SK-N-SH (cell line): ENCODE results near the gene SMYD3. TPM values are rescaled to one million over a fixed set of nuclear protein-coding genes. Genes with fewer than 3 reads are reported as not detected.

Experiments used
- CTCF ChIA-PET: fragments of 300-600, 350-600 bp; formaldehyde crosslinking; extraction: SDS; loops from one replicate; lab custom pipeline; 2021; lab: Yijun Ruan, JAX
- POLR2A ChIA-PET: fragments of 350-600 bp; sonication (Branson Sonifier 250); formaldehyde crosslinking; extraction: SDS; loops from one replicate; lab custom pipeline; 2020; ENCODE audit warnings: antibody characterized with exemption, inconsistent platforms; lab: Yijun Ruan, JAX
- DNase-seq: peaks from one replicate; pipeline ENCODE4 v3.0.0; 2012
- H2AFZ ChIP-seq: fragments of 200-600 bp; sonication (generic); 2 replicates; pipeline ENCODE4 v1.8.1; 2016; ENCODE audit warnings: antibody characterized with exemption, mild to moderate bottlenecking, low read depth
- H3F3A ChIP-seq: fragments of 200-600 bp; sonication (generic); replicated peaks from 2 replicates; pipeline ENCODE3; 2016; ENCODE audit warnings: antibody characterized with exemption, mild to moderate bottlenecking; ENCODE audit not compliant: insufficient read depth
- H3K27ac ChIP-seq, 2 experiments: fragments of 200-500 bp in 1 of 2; fragments of 200-600 bp in 1 of 2; sonication (Bioruptor generic) in 1 of 2; sonication (generic), shearing (Covaris generic) in 1 of 2; 2 replicates each; pipeline versions ENCODE4 v1.5.1 to v1.6.1; 2014 to 2016; ENCODE audit warnings: low read depth in 2 of 2, inconsistent platforms in 1 of 2, low read length in 1 of 2, mild to moderate bottlenecking in 1 of 2, mixed read lengths in 1 of 2
- H3K27me3 ChIP-seq: fragments of 200-600 bp; sonication (generic), shearing (Covaris generic); 2 replicates; pipeline ENCODE4 v1.6.1; 2016; ENCODE audit warnings: mixed run types; ENCODE audit not compliant: insufficient read depth
- H3K36me3 ChIP-seq, 2 experiments: fragments of 200-500 bp in 1 of 2; fragments of 200-600 bp in 1 of 2; sonication (Bioruptor generic) in 1 of 2; sonication (generic) in 1 of 2; replicated peaks in 1 of 2; 2 replicates each; pipeline versions ENCODE3 to v1.5.1; 2014 to 2016; ENCODE audit warnings: low read length in 1 of 2, mild to moderate bottlenecking in 1 of 2; ENCODE audit not compliant: insufficient read depth in 2 of 2, control insufficient read depth in 1 of 2
- H3K4me1 ChIP-seq, 2 experiments: fragments of 200-500 bp in 1 of 2; fragments of 200-600 bp in 1 of 2; sonication (Bioruptor generic) in 1 of 2; sonication (generic), shearing (Covaris generic) in 1 of 2; 2 replicates each; pipeline versions ENCODE4 v1.5.1 to v1.6.1; 2014 to 2016; ENCODE audit warnings: low read depth in 1 of 2, low read length in 1 of 2, mixed run types in 1 of 2; ENCODE audit not compliant: insufficient read depth in 2 of 2, control insufficient read depth in 1 of 2
- H3K4me2 ChIP-seq: fragments of 200-600 bp; sonication (generic), shearing (Covaris generic); 2 replicates; pipeline ENCODE4 v1.6.1; 2017; ENCODE audit warnings: mixed run types
- H3K4me3 ChIP-seq, 2 experiments: fragments of 200-500 bp in 1 of 2; fragments of 200-600 bp in 1 of 2; sonication (Bioruptor generic) in 1 of 2; sonication (generic), shearing (Covaris generic) in 1 of 2; 2 replicates each; pipeline versions ENCODE4 v1.5.1 to v1.8.1; 2014 to 2016; ENCODE audit warnings: low read depth in 2 of 2, inconsistent platforms in 1 of 2, low read length in 1 of 2, mild to moderate bottlenecking in 1 of 2, mixed read lengths in 1 of 2, moderate library complexity in 1 of 2
- H3K79me2 ChIP-seq: fragments of 200-600 bp; sonication (generic); 2 replicates; pipeline ENCODE4 v1.8.1; 2017; ENCODE audit warnings: mild to moderate bottlenecking; ENCODE audit not compliant: insufficient read depth
- H3K9ac ChIP-seq: fragments of 200-600 bp; sonication (generic); 2 replicates; pipeline ENCODE4 v1.6.1; 2017; ENCODE audit warnings: mixed run types
- H3K9me2 ChIP-seq: fragments of 200-600 bp; sonication (generic); 2 replicates; pipeline ENCODE4 v1.6.1; 2017; ENCODE audit warnings: mixed run types
- H3K9me3 ChIP-seq: fragments of 200-600 bp; sonication (generic); 2 replicates; pipeline ENCODE4 v1.6.1; 2017; ENCODE audit warnings: mixed run types, mild to moderate bottlenecking, moderate library complexity
- H4K20me1 ChIP-seq: fragments of 200-600 bp; sonication (generic); 2 replicates; pipeline ENCODE4 v1.6.1; 2017; ENCODE audit warnings: mild to moderate bottlenecking, mixed run types; ENCODE audit not compliant: insufficient read depth
- CHD2 ChIP-seq: fragments of 150-350 bp; IDR thresholded peaks from 2 replicates; pipeline ENCODE4 v1.6.1; 2018; ENCODE audit warnings: low read length; ENCODE audit not compliant: partially characterized antibody
- ELF1 ChIP-seq: IDR thresholded peaks from 2 replicates; pipeline ENCODE4 v1.4.0; 2012
- EZH2phosphoT487 ChIP-seq: fragments of 200-600 bp; sonication (generic); IDR thresholded peaks from 2 replicates; pipeline ENCODE4 v1.6.1; 2017; ENCODE audit warnings: low read depth, mixed run types, mild to moderate bottlenecking, antibody characterized with exemption, moderate library complexity, borderline replicate concordance
- FOXM1 ChIP-seq: IDR thresholded peaks from 2 replicates; pipeline ENCODE4 v1.4.0; 2012; ENCODE audit warnings: low read depth, mild to moderate bottlenecking
- JUND ChIP-seq: IDR thresholded peaks from 2 replicates; pipeline ENCODE4 v1.4.0; 2012
- MEF2A ChIP-seq: IDR thresholded peaks from 2 replicates; pipeline ENCODE4 v1.4.0; 2012; ENCODE audit warnings: low read depth, borderline replicate concordance
- MXI1 ChIP-seq: IDR thresholded peaks from 2 replicates; pipeline ENCODE4 v1.6.1; 2012; ENCODE audit warnings: mild to moderate bottlenecking, low read depth, low read length, improper control_type of control experiment
- NFIC ChIP-seq: IDR thresholded peaks from 2 replicates; pipeline ENCODE4 v1.4.0; 2012; ENCODE audit warnings: borderline replicate concordance
- NRF1 ChIP-seq: IDR thresholded peaks from 2 replicates; pipeline ENCODE4 v1.6.1; 2012; ENCODE audit warnings: low read depth, mild to moderate bottlenecking, low read length
- PBX3 ChIP-seq: IDR thresholded peaks from 2 replicates; pipeline ENCODE4; 2012
- POLR2AphosphoS5 ChIP-seq: IDR thresholded peaks from 2 replicates; pipeline ENCODE4 v1.6.1; 2012; ENCODE audit warnings: low read depth, low read length
- REST ChIP-seq: IDR thresholded peaks from 2 replicates; pipeline ENCODE4 v1.6.1; 2012; ENCODE audit warnings: mild to moderate bottlenecking, low read depth, low read length, moderate library complexity
- RXRA ChIP-seq: IDR thresholded peaks from 2 replicates; pipeline ENCODE4 v1.4.0; 2012; ENCODE audit warnings: low read depth, mild to moderate bottlenecking, borderline replicate concordance
- SIN3A ChIP-seq: IDR thresholded peaks from 2 replicates; pipeline ENCODE4 v1.6.1; 2012; ENCODE audit warnings: low read depth, mild to moderate bottlenecking, low read length, moderate library complexity, borderline replicate concordance
- TCF12 ChIP-seq: IDR thresholded peaks from 2 replicates; pipeline ENCODE4 v1.4.0; 2012
- TEAD4 ChIP-seq: IDR thresholded peaks from 2 replicates; pipeline ENCODE4 v1.4.0; 2012; ENCODE audit warnings: mild to moderate bottlenecking, borderline replicate concordance; ENCODE audit not compliant: insufficient read depth
- YY1 ChIP-seq: IDR thresholded peaks from 2 replicates; pipeline ENCODE4 v1.4.0; 2012; ENCODE audit warnings: low read depth, mild to moderate bottlenecking
- WGBS: methylation state at CpG from one replicate; pipeline ENCODE4 v1.1.6; 2017; ENCODE audit warnings: low lambda C conversion rate; 5-methylcytosine and 5-hydroxymethylcytosine counted together
- polyA plus RNA-seq, 3 experiments: library from polyadenylated mRNA; depleted of rRNA; stranded (reverse); fragments of >200 nt; gene quantifications; 2 replicates each; pipeline ENCODE4 v1.2.3, GENCODE V29; 2012

The SMYD3 gene
- polyA plus RNA-seq, 1 of the 3 experiments (the other 2 are of a cell fraction) = 31.4 TPM

GRCh38 chr1:246182149-246182851 is 324.8 kb downstream of the SMYD3 start:
- H3K9me2 ChIP-seq = no peaks in the 10 kb centered on the region
- H3K27me3 ChIP-seq = no peaks in the 10 kb centered on the region
- ChIA-PET CTCF (no interaction called here), POLR2A (no interaction called here)
- TF ChIP-seq FOXM1 = no peak
- no peak for TF ChIP-seq MXI1
- TF ChIP-seq REST = no peak
- no peak for TF ChIP-seq CHD2
- no peak for TF ChIP-seq YY1
- no peak for TF ChIP-seq NFIC
- TF ChIP-seq JUND = no peak
- TF ChIP-seq SIN3A = no peak
- no peak for TF ChIP-seq PBX3
- TF ChIP-seq POLR2AphosphoS5 = no peak
- no peak for TF ChIP-seq TEAD4
- no peak for TF ChIP-seq MEF2A
- no peak for TF ChIP-seq RXRA
- no peak for TF ChIP-seq ELF1
- no peak for TF ChIP-seq NRF1
- TF ChIP-seq TCF12 = no peak
- no peak for TF ChIP-seq EZH2phosphoT487
- H3K9ac ChIP-seq = no peak overlapping the region
- 96% methylated on average over 3 of the region's 3 CpGs for WGBS
- no peaks in the 10 kb centered on the region for H3K9me3 ChIP-seq
- H4K20me1 ChIP-seq = no peaks in the 10 kb centered on the region
- H3K36me3 ChIP-seq = no peaks in the 10 kb centered on the region
- H3K79me2 ChIP-seq = no peaks in the 10 kb centered on the region
- no peaks in the 10 kb centered on the region for H3K4me1 ChIP-seq
- H2AFZ ChIP-seq = no peak overlapping the region
- DNase-seq = no peak
- H3K27ac ChIP-seq = no peak overlapping the region
- no peak overlapping the region for H3K4me2 ChIP-seq
- H3F3A ChIP-seq = no peaks in the 10 kb centered on the region
- H3K4me3 ChIP-seq = no peak overlapping the region
